K562 (cell line): ENCODE measurements around the gene TECTA. TPM values are rescaled to one million over a fixed set of nuclear protein-coding genes. Genes with fewer than 3 reads are reported as not detected.

ENCODE experiments used
- ATAC-seq: fragments of 200-7000 bp; cut with Tn5 transposase; 3 replicates; pipeline ENCODE4 v1.9.1; 2020; ENCODE audit warnings: moderate library complexity
- BruUV-seq: library from RNA; stranded (reverse); fragments of 400-500 nt; replicated peaks from 2 replicates; lab custom pipeline; 2021; lab: Mats Ljungman, UMichigan
- CTCF ChIA-PET: fragments of 300-600 bp; formaldehyde crosslinking; extraction: SDS; loops from one replicate; lab custom pipeline; 2021; ENCODE audit warnings: low intra/inter-chr PET ratio; lab: Yijun Ruan, JAX
- POLR2A ChIA-PET: fragments of 300-600, 350-650 bp; sonication (Branson Sonifier 250); formaldehyde crosslinking; extraction: SDS; loops from one replicate; lab custom pipeline; 2021; ENCODE audit warnings: antibody characterized with exemption, inconsistent platforms; lab: Yijun Ruan, JAX
- DNase-seq, 4 experiments: peaks; one replicate each; pipeline versions ENCODE4 v3.0.0 to v3.0.0-alpha.2; 2011 to 2018; ENCODE audit warnings: low spot score in 3 of 4, mixed read lengths in 3 of 4; ENCODE audit errors: extremely low read depth in 1 of 4
- FAIRE-seq: peaks from 2 replicates; lab custom pipeline; 2011; peaks lifted over from hg19 to GRCh38; lab: Jason Lieb, UNC
- H2AFZ ChIP-seq: 2 replicates; pipeline ENCODE4 v1.6.0; 2011; ENCODE audit warnings: low read depth, low read length, control low read depth, inconsistent platforms
- H3K27ac ChIP-seq: fragments of 200-600 bp; 3 replicates; pipeline ENCODE4 v1.8.0; 2011; ENCODE audit warnings: low read depth, mild to moderate bottlenecking, control low read depth, inconsistent platforms, low read length, moderate library complexity, mixed read lengths; ENCODE audit errors: extremely low read depth
- H3K27me3 ChIP-seq, 2 experiments: fragments of 300-600 bp in 1 of 2; 2 replicates in 1 of 2; 3 replicates in 1 of 2; pipeline versions ENCODE4 v1.6.0 to v1.8.0; 2011; ENCODE audit warnings: inconsistent platforms in 2 of 2, low read length in 2 of 2, mild to moderate bottlenecking in 1 of 2, mixed read lengths in 1 of 2, moderate library complexity in 1 of 2; ENCODE audit not compliant: control insufficient read depth in 2 of 2, insufficient read depth in 2 of 2
- H3K36me3 ChIP-seq: fragments of 300-600 bp; 3 replicates; pipeline ENCODE4 v1.8.0; 2011; ENCODE audit warnings: mild to moderate bottlenecking, low read length, inconsistent platforms; ENCODE audit not compliant: control insufficient read depth, insufficient read depth
- H3K4me1 ChIP-seq, 2 experiments: fragments of 200-600 bp in 1 of 2; replicated peaks in 1 of 2; 2 replicates in 1 of 2; 3 replicates in 1 of 2; pipeline versions ENCODE4 v1.5.1 to v1.8.0; 2011; ENCODE audit warnings: inconsistent platforms in 2 of 2, low read length in 2 of 2, mild to moderate bottlenecking in 1 of 2, mixed read lengths in 1 of 2, moderate library complexity in 1 of 2; ENCODE audit not compliant: control insufficient read depth in 2 of 2, insufficient read depth in 2 of 2
- H3K4me2 ChIP-seq: 2 replicates; pipeline ENCODE4 v1.6.1; 2011; ENCODE audit warnings: low read length, control low read depth, inconsistent platforms, mixed read lengths; ENCODE audit not compliant: insufficient read depth
- H3K4me3 ChIP-seq: fragments of 200-600 bp; sonication (generic), shearing (Covaris generic); 2 replicates; pipeline ENCODE4 v1.5.1; 2016; ENCODE audit warnings: control low read depth, inconsistent platforms
- H3K79me2 ChIP-seq: fragments of 200-600 bp; 3 replicates; pipeline ENCODE4 v1.8.0; 2011; ENCODE audit warnings: low read length, inconsistent platforms; ENCODE audit not compliant: control insufficient read depth, insufficient read depth
- H3K9ac ChIP-seq, 2 experiments: 2 replicates each; pipeline versions ENCODE4 v1.6.0 to v1.6.1; 2011; ENCODE audit warnings: low read depth in 2 of 2, low read length in 2 of 2, control low read depth in 1 of 2, inconsistent platforms in 1 of 2, mild to moderate bottlenecking in 1 of 2, mixed read lengths in 1 of 2; ENCODE audit not compliant: insufficient read depth in 1 of 2
- H3K9me1 ChIP-seq: one replicate; pipeline ENCODE4 v1.6.0; 2011; ENCODE audit warnings: inconsistent platforms, mild to moderate bottlenecking, low read length, moderate library complexity; ENCODE audit not compliant: control insufficient read depth, insufficient read depth
- H3K9me3 ChIP-seq: replicated peaks from 2 replicates; pipeline ENCODE4 v1.5.1; 2011; ENCODE audit warnings: low read depth, low read length, inconsistent platforms; ENCODE audit not compliant: control insufficient read depth, insufficient read depth
- H4K20me1 ChIP-seq: replicated peaks from 2 replicates; pipeline ENCODE4 v1.6.1; 2011; ENCODE audit warnings: low read length, inconsistent platforms, mixed read lengths; ENCODE audit not compliant: control insufficient read depth, insufficient read depth
- PHF20 ChIP-seq: fragments of 450-650 bp; IDR thresholded peaks from 2 replicates; pipeline ENCODE4 v1.6.1; 2018; ENCODE audit not compliant: partially characterized antibody
- SRF ChIP-seq, 2 experiments: fragments of 250-450, 450-650 bp in 1 of 2; sonication (Bioruptor Pico) in 1 of 2; sonication (generic) in 1 of 2; formaldehyde crosslinking; IDR thresholded peaks; 2 replicates each; pipeline versions ENCODE4 v1.5.0 to v1.5.1; 2020 to 2022; ENCODE audit warnings: mild to moderate bottlenecking in 1 of 2, missing genetic modification reagents in 1 of 2
- ZNF408 ChIP-seq: fragments of 250-450 bp; sonication (Bioruptor Pico); IDR thresholded peaks from 2 replicates; pipeline ENCODE4 v1.4.0; 2020; ENCODE audit warnings: low read depth, mild to moderate bottlenecking, moderate library complexity
- ZNF707 ChIP-seq: fragments of 250-450 bp; sonication (Bioruptor Pico); conservative IDR thresholded peaks from 2 replicates; pipeline ENCODE4 v1.8.0; 2022; ENCODE audit warnings: inconsistent platforms, mild to moderate bottlenecking, moderate library complexity
- WGBS: fragments of 100-300 bp; shearing (Covaris generic); methylation state at CpG from one replicate; pipeline ENCODE4 v1.1.6; 2016; ENCODE audit warnings: low coverage, mixed read lengths; ENCODE audit not compliant: insufficient coverage; ENCODE audit errors: missing lambda C conversion rate; 5-methylcytosine and 5-hydroxymethylcytosine counted together
- in situ Hi-C: fragments of 300-500 bp; cut with MboI; formaldehyde crosslinking; loops from 4 replicates; pipeline ENCODE4 v1.15.0; 2018; ENCODE audit warnings: inconsistent platforms, mixed read lengths
- intact Hi-C: fragments of 100-400 bp; cut with micrococcal nuclease; formaldehyde crosslinking; loops from 2 replicates; pipeline ENCODE4 v1.14.2; 2022
- polyA plus RNA-seq, 8 experiments: library from polyadenylated mRNA; depleted of rRNA in 4 of 8; stranded (reverse) in 5 of 8; unstranded in 3 of 8; fragments of >200 nt; fragmentation: Nextera tagmentation in 2 of 8; fragmentation: Illumina TruSeq in 1 of 8; extraction: Ambion mirVana in 2 of 8; extraction: Trizol in 1 of 8; gene quantifications; 2 replicates each; pipeline versions ENCODE4 v1.2.1 to v1.2.3, GENCODE V29; 2011 to 2014; ENCODE audit warnings: inconsistent platforms in 1 of 8, missing spikeins in 1 of 8
- total RNA-seq, 7 experiments: library from RNA; depleted of rRNA in 6 of 7; stranded (reverse); fragments of >200 nt in 6 of 7; fragmentation: Illumina TruSeq in 2 of 7; extraction: Trizol in 2 of 7; gene quantifications; 2 replicates each; pipeline versions ENCODE4 v1.2.1 to v1.2.3, GENCODE V29; 2011 to 2021; ENCODE audit warnings: low replicate concordance in 1 of 7
- TF ChIP-seq, protein P1 (sequence below): fragments of 250-450 bp; sonication (Bioruptor Pico); IDR thresholded peaks from 2 replicates; pipeline ENCODE4 v1.5.0; 2022; ENCODE audit warnings: mild to moderate bottlenecking

Gene TECTA
- total and polyA plus RNA-seq, 9 of the 15 experiments (the other 6 are each of a cell fraction or from before 2014, with no cell fraction given), result under 0.01 to 0.04 (median 0.03) TPM; not detected in 5

- TF ChIP-seq, protein P1, sequence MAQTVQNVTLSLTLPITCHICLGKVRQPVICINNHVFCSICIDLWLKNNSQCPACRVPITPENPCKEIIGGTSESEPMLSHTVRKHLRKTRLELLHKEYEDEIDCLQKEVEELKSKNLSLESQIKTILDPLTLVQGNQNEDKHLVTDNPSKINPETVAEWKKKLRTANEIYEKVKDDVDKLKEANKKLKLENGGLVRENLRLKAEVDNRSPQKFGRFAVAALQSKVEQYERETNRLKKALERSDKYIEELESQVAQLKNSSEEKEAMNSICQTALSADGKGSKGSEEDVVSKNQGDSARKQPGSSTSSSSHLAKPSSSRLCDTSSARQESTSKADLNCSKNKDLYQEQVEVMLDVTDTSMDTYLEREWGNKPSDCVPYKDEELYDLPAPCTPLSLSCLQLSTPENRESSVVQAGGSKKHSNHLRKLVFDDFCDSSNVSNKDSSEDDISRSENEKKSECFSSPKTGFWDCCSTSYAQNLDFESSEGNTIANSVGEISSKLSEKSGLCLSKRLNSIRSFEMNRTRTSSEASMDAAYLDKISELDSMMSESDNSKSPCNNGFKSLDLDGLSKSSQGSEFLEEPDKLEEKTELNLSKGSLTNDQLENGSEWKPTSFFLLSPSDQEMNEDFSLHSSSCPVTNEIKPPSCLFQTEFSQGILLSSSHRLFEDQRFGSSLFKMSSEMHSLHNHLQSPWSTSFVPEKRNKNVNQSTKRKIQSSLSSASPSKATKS (CRISPR knock-in tag), result no peak
- TF ChIP-seq SRF (CRISPR knock-in tag; IDR thresholded peaks at IDR 0.05) (no peak), ZNF408 (CRISPR knock-in tag) (no peak)
- TF ChIP-seq, all 486 proteins: peak for 0
These were observed 18.4 kb downstream of the TECTA start (continued) for GRCh38 chr11:121119440-121119839.

DNA sequence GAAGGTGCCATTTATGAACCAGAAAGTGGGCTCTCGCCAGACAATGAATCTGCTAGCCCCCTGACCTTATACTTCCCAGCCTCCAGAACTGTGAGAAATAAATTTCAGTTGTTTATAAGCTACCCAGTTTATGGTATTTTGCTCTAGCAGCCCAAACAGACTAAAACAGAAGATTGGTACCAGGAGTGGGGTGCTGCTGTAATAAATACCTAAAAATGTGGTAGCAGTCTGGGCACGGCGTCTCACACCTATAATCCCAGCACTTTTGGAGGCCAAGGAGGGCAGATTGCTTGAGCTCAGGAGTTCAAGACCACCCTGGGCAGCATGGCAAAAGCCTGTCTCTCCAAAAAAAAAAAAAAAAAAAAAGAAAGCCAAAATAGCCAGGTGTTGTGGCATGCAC lies 21.3 kb downstream of the TECTA start:
- Histone ChIP-seq H2AFZ (no peak overlapping the region), H3K36me3 (no peaks in the 10 kb centered on the region)
- TF ChIP-seq ZNF707 (CRISPR knock-in tag), result peak; percentile 92
- no peak for TF ChIP-seq PHF20
- TF ChIP-seq, all 486 proteins: peak for 1
- H3K4me3 ChIP-seq, result no peak overlapping the region
- H3K9ac ChIP-seq, result no peak overlapping the region
- WGBS, result 3% methylated on average over 3 of the region's 3 CpGs
- peaks cover 8 to 16% of the 10 kb centered on the region in 2 experiments; a peak in 3 of 5 replicates for H3K27me3 ChIP-seq
- no peak for FAIRE-seq
- no peak for ATAC-seq
- CTCF ChIA-PET, result no interaction called here
- H3K4me2 ChIP-seq, result no peak overlapping the region
- H3K27ac ChIP-seq, result no peak overlapping the region
- H3K4me1 ChIP-seq, result no peaks in the 10 kb centered on the region
- no peaks in the 10 kb centered on the region for H3K9me1 ChIP-seq
- DNase-seq, result no peak
- POLR2A ChIA-PET, result no interaction called here
- H3K9me3 ChIP-seq, result no peaks in the 10 kb centered on the region
- no peaks in the 10 kb centered on the region for H3K79me2 ChIP-seq
- H4K20me1 ChIP-seq, result no peaks in the 10 kb centered on the region
- in situ Hi-C loops, result no loop called here
- intact Hi-C loops, result no loop called here
- BruUV-seq, result no TSS peak
